ENCODE results near the gene HNRNPLL. TPM values are rescaled to one million over a fixed set of nuclear protein-coding genes. Genes with fewer than 3 reads are reported as not detected.

HNRNPLL gene
- total RNA-seq, 1 experiment from 2014 or later: 43.2 TPM

GRCh38 chr2:38535404-38535743 lies 67.4 kb downstream of the HNRNPLL start:
- intact Hi-C loops (cut with micrococcal nuclease): loop anchor here (5.0 to 10.0 kb wide), 3 partner anchors 207 to 699 kb away; no protein-coding TSS in a partner anchor
- Histone ChIP-seq H3K9me2 (ENCODE audit: insufficient read depth) (no peaks in the 10 kb centered on the region), H3K4me1 (ENCODE audit: control insufficient read depth in 1 of 2, insufficient read depth in 2 of 2, low read length in 2 of 2) (peaks cover 9 to 14% of the 10 kb centered on the region in 2 experiments; a peak in 2 of 4 replicates), H3K9ac (ENCODE audit: low read length) (no peak overlapping the region), H2AFZ (ENCODE audit: low read depth, low read length, poor library complexity, severe bottlenecking) (peak overlapping the region; percentile 95), H4K20me1 (ENCODE audit: insufficient read depth) (no peaks in the 10 kb centered on the region), H3K4me2 (ENCODE audit: low read length) (peak overlapping the region; percentile 83), H3K4me3 (replicated peaks in 1 of 2; ENCODE audit: low read depth in 1 of 2, low read length in 2 of 2) (no peak overlapping the region), H3K27ac (ENCODE audit: low read depth, low read length) (no peak overlapping the region), H3K79me2 (ENCODE audit: insufficient read depth, low read length) (no peaks in the 10 kb centered on the region), H3K27me3 (ENCODE audit: insufficient read depth, low read length) (no peaks in the 10 kb centered on the region), H3K9me3 (ENCODE audit: control insufficient read depth in 1 of 2, insufficient read depth in 1 of 2, low read depth in 1 of 2, low read length in 2 of 2) (no peaks in the 10 kb centered on the region), H3K36me3 (ENCODE audit: control insufficient read depth in 1 of 2, insufficient read depth in 2 of 2, low read length in 2 of 2) (no peaks in the 10 kb centered on the region)
- TF ChIP-seq ZNF274 (IDR thresholded peaks at IDR 0.05; ENCODE audit: low read depth, low read length) (no peak), FOSL1 (IDR thresholded peaks at IDR 0.05; ENCODE audit: low read depth) (no peak), EGR1 (IDR thresholded peaks at IDR 0.05; ENCODE audit: low read depth) (no peak), SIN3A (IDR thresholded peaks at IDR 0.05; ENCODE audit: low read depth) (no peak), ATF3 (IDR thresholded peaks at IDR 0.05) (no peak), RAD21 (IDR thresholded peaks at IDR 0.05; ENCODE audit: low read depth) (no peak), ELF1 (IDR thresholded peaks at IDR 0.05; ENCODE audit: borderline replicate concordance, low read depth) (no peak), ZBTB33 (IDR thresholded peaks at IDR 0.05; ENCODE audit: extremely low read depth, insufficient replicate concordance, low read length) (no peak), EZH2phosphoT487 (IDR thresholded peaks at IDR 0.05; ENCODE audit: borderline replicate concordance) (no peak), POLR2AphosphoS5 (IDR thresholded peaks at IDR 0.05; ENCODE audit: low read depth, low read length) (no peak), CBX3 (IDR thresholded peaks at IDR 0.05; ENCODE audit: low read depth) (no peak), CEBPB (IDR thresholded peaks at IDR 0.05; ENCODE audit: low read depth) (no peak), YY1 (IDR thresholded peaks at IDR 0.05; ENCODE audit: extremely low read depth, insufficient replicate concordance, low read depth, low read length) (no peak), TCF7L2 (IDR thresholded peaks at IDR 0.05; ENCODE audit: borderline replicate concordance, extremely low read depth, insufficient read depth, insufficient read length) (no peak)
- POLR2A ChIA-PET: no interaction called here
- RAD21 ChIA-PET (ENCODE audit: low non-redundant PET in 1 of 2, low total read pairs in 2 of 2, uncharacterized antibody in 2 of 2, unreplicated experiment in 2 of 2): interaction anchor here in 1 of 2 experiments (0.6 kb wide), 1 partner anchor 36 kb away, joined by 4 read pairs; no protein-coding TSS in a partner anchor
- CTCF ChIA-PET: interaction anchor here (0.6 to 2.4 kb wide), 3 partner anchors 8 to 220 kb away, joined by 3 to 6 read pairs (median 5); no protein-coding TSS in a partner anchor
- ATAC-seq (no peak), DNase-seq (ENCODE audit: low read depth, low spot score) (no peak)
- no TSS peak for BruUV-seq (replicated peaks)
